ENCODE results near the gene FN3KRP.
"Not testable (repeated sequence)": the region's sequence is repeated elsewhere in the genome, so short reads cannot be mapped to it uniquely, and the experiment has no call there.

Gene FN3KRP

GRCh38 chr17:82709676-82710498 is 6.6 kb upstream of the FN3KRP start:
- no peak for DNase-seq

- DNase-seq, result no peak
These were observed 5.8 kb upstream of the FN3KRP start for GRCh38 chr17:82710499-82711232.

GRCh38 chr17:82713071-82713723 is 3.3 kb upstream of the FN3KRP start:
- DNase-seq, result no peak

GRCh38 chr17:82718986-82719685 is 2.6 kb downstream of the FN3KRP start:
- no peak for DNase-seq

- DNase-seq, result no peak
These were observed 3.7 kb downstream of the FN3KRP start for GRCh38 chr17:82720204-82720603.

- DNase-seq, result no peak
These were observed 6.0 kb downstream of the FN3KRP start for GRCh38 chr17:82722341-82723013.

- DNase-seq, result no peak
These were observed 6.8 kb downstream of the FN3KRP start for GRCh38 chr17:82723169-82723807.

GRCh38 chr17:82726427-82726826 is 9.9 kb downstream of the FN3KRP start:
- no peak for DNase-seq

GRCh38 chr17:82729479-82730260 is 13.2 kb downstream of the FN3KRP start:
- no peak for DNase-seq

GRCh38 chr17:82732118-82732743 is 15.7 kb downstream of the FN3KRP start:
- no peak for DNase-seq

GRCh38 chr17:82734987-82735866 is 18.7 kb downstream of the FN3KRP start, which contains the start of gene FN3K:
TSS of gene FN3K (plus strand) at chr17:82735615. CDS start at chr17:82735637, 22 bp downstream.
- DNase-seq, result peak; percentile 40

GRCh38 chr17:82736511-82737185 is 20.1 kb downstream of the FN3KRP start:
- no peak for DNase-seq

- no peak for DNase-seq
These were observed 21.7 kb downstream of the FN3KRP start for GRCh38 chr17:82737967-82738877.

GRCh38 chr17:82740906-82741759 is 24.6 kb downstream of the FN3KRP start:
- no peak for DNase-seq

- no peak for DNase-seq
These were observed 27.1 kb downstream of the FN3KRP start for GRCh38 chr17:82743344-82744219.

GRCh38 chr17:82744736-82745135 is 28.2 kb downstream of the FN3KRP start:
- DNase-seq, result not testable (repeated sequence)

Data from stimulated activated CD8-positive, alpha-beta memory T cell treated with anti-CD3 and anti-CD28 coated beads, Interleukin-4, amount 100 ng/mL, for 48 hours (primary cell).